Brain microvascular endothelial cell (primary cell): ENCODE measurements around the gene MYCBP2.
"Not testable (repeated sequence)": the region's sequence is repeated elsewhere in the genome, so short reads cannot be mapped to it uniquely, and the experiment has no call there.

ENCODE experiments used
- DNase-seq: peaks from one replicate; pipeline ENCODE4 v3.0.0-alpha.2; 2020
- H3K27ac ChIP-seq: fragments of 250-450 bp; sonication (Bioruptor Pico); 2 replicates; pipeline ENCODE4 v1.5.1; 2020; ENCODE audit warnings: mild to moderate bottlenecking, moderate library complexity
- H3K27me3 ChIP-seq: fragments of 250-450 bp; sonication (Bioruptor Pico); replicated peaks from 2 replicates; pipeline ENCODE4 v1.5.1; 2020; ENCODE audit warnings: mild to moderate bottlenecking
- H3K36me3 ChIP-seq: fragments of 250-450 bp; sonication (Bioruptor Pico); replicated peaks from 2 replicates; pipeline ENCODE4 v1.5.1; 2020; ENCODE audit warnings: mild to moderate bottlenecking
- H3K4me3 ChIP-seq: 2 replicates; pipeline ENCODE4 v1.5.1; 2011; ENCODE audit warnings: low read depth, mild to moderate bottlenecking, control low read depth, low read length, moderate library complexity
- in situ Hi-C: cut with HindIII; loops from 2 replicates; pipeline ENCODE4 v1.10.0; 2017; ENCODE audit warnings: low sequenced_read_pairs, low pct_ligation_motif_present
- TF ChIP-seq, protein P1 (sequence below): IDR thresholded peaks from 2 replicates; pipeline ENCODE4 v1.5.1; 2011; ENCODE audit warnings: low read depth, mild to moderate bottlenecking, moderate library complexity, low read length, control low read depth, inconsistent platforms; ENCODE audit errors: missing control alignments

Gene MYCBP2

DNA sequence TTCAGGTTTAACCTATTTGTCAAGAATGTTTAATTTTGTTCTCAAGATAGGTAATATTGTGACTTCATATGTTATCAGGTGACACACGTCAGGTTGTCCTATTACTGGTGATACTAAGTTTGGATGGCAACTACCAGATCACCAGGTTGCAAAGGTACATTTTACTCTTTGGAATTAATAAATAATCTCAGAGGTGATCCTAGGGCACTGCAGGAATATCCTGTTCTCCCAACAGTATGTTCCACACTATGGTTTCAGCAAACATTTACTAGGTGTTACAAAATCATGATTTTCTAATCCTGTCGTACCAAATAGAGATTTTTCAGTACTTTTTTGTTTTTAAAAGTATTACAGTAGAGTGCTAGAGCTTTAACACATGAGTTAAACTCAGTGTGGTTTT lies 29.3 kb upstream of the MYCBP2 start:
- DNase-seq: no peak
- TF ChIP-seq, protein P1, sequence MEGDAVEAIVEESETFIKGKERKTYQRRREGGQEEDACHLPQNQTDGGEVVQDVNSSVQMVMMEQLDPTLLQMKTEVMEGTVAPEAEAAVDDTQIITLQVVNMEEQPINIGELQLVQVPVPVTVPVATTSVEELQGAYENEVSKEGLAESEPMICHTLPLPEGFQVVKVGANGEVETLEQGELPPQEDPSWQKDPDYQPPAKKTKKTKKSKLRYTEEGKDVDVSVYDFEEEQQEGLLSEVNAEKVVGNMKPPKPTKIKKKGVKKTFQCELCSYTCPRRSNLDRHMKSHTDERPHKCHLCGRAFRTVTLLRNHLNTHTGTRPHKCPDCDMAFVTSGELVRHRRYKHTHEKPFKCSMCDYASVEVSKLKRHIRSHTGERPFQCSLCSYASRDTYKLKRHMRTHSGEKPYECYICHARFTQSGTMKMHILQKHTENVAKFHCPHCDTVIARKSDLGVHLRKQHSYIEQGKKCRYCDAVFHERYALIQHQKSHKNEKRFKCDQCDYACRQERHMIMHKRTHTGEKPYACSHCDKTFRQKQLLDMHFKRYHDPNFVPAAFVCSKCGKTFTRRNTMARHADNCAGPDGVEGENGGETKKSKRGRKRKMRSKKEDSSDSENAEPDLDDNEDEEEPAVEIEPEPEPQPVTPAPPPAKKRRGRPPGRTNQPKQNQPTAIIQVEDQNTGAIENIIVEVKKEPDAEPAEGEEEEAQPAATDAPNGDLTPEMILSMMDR: no peak

DNA sequence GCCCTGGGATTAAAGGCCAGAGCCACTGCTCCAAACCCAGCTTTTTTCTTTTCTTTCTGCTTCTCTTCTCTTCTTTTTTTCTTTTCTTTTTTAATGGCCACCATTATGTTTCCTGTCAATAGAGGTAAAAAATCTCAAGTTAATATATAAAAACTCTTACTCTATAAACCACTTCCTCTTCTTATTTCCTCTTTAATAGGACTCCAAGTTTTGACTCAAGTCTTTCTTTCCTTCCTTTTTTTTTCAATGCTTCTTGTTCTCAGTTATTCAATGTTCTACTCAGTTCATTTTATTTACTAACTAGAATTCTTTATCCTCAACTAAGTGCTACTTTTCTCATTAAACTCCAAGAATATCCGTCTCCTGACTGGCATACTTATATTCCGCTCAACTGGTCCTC lies 27.1 kb upstream of the MYCBP2 start:
- H3K4me3 ChIP-seq: no peak overlapping the region
- in situ Hi-C loops: no loop called here
- no peak for DNase-seq
- no peak overlapping the region for H3K27ac ChIP-seq
- H3K27me3 ChIP-seq: no peaks in the 10 kb centered on the region
- TF ChIP-seq, protein P1: no peak
- H3K36me3 ChIP-seq: no peaks in the 10 kb centered on the region

More for the DNA sequence above, 29.3 kb upstream of the MYCBP2 start:
- Histone ChIP-seq H3K27me3 (no peaks in the 10 kb centered on the region), H3K27ac (no peak overlapping the region), H3K4me3 (no peak overlapping the region), H3K36me3 (no peaks in the 10 kb centered on the region)
- in situ Hi-C loops: no loop called here

DNA sequence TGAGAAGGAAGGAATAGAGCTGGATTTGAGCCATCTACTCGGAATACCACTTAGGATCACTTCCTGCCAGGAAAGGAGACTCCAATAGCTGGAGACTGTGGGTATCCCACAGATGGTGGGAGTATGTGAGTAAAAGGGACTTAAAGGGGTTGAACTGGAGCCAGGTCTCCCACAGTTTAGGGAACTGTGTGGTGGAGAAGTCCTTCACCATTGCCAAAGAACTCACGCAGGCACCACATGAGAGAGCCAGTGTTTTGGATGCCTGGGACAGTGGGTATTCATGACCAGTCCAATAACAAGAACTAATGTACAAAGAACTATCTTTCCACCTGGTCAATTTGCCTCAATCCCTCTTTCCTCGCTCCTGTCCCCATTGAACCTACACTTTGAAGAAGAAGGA lies 24.4 kb upstream of the MYCBP2 start:
- no peak overlapping the region for H3K27ac ChIP-seq
- TF ChIP-seq, protein P1: no peak
- H3K4me3 ChIP-seq: no peak overlapping the region
- no peaks in the 10 kb centered on the region for H3K27me3 ChIP-seq
- in situ Hi-C loops: no loop called here
- no peak for DNase-seq
- no peaks in the 10 kb centered on the region for H3K36me3 ChIP-seq

DNA sequence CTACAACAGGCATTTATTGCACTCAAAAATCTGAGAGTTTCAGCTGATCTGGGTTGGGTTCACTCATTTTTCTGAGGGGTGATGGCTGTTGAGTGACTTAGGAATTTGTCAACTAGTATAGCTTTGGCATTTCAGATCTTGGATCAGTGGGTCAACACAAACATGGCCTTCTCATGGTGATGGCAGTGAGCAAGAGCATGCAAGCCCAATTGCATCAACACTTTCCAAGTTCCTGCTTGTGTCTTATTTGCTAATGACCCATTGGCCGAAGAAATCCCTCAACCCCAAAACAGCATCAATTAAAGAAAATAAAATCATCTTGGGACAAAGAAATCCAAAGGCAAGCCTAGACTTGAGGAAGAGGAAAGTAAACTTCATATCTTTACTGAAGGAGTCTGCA lies 23.9 kb upstream of the MYCBP2 start:
- no peak for DNase-seq
- in situ Hi-C loops: no loop called here
- Histone ChIP-seq H3K4me3 (no peak overlapping the region), H3K27me3 (no peaks in the 10 kb centered on the region), H3K36me3 (no peaks in the 10 kb centered on the region), H3K27ac (no peak overlapping the region)
- TF ChIP-seq, protein P1: no peak

DNA sequence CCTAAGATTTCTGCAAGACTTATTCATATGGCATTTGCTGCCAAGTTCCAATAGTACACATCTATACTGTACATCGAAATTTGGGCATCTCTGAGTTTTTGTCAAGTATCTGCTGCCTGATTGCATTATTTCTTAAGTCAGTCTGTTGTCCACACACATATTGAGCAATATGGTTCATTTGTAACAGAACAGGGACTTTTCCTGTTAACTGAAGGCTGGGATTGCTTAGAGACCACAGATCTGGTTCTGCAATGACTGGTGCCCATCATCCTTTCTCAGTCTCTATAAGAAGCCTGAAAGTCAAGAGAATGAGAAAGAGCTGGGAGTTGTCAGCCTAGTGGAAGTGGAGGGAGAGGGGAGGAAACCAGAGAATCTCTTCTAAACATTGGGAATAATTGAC lies 22.5 kb upstream of the MYCBP2 start:
- Histone ChIP-seq H3K36me3 (no peaks in the 10 kb centered on the region), H3K27me3 (no peaks in the 10 kb centered on the region), H3K4me3 (no peak overlapping the region), H3K27ac (no peak overlapping the region)
- DNase-seq: no peak
- in situ Hi-C loops: no loop called here
- TF ChIP-seq, protein P1: no peak

DNA sequence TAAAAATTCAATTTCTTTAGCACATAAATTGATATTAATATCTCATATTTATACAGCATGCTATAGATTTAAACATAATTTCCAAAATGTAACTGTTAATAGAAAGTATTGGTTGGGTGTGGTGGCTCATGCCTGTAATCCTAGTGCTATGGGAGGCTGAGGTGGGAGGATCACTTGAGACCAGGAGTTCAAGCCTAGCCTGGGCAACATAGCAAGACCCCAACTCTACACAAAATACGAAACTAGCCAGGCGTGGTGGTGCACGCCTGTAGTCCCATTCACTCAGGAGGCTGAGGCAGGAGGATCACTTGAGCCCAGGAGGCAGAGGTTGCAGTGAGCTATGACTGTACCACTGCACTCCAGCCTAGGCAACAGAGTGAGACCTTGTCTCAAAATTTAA lies 20.5 kb upstream of the MYCBP2 start:
- H3K4me3 ChIP-seq, DNase-seq, in situ Hi-C loops, H3K27ac ChIP-seq, H3K36me3 ChIP-seq, H3K27me3 ChIP-seq: not testable (repeated sequence)
